Effector memory CD8-positive, alpha-beta T cell (primary cell): Measurements from ENCODE around the gene PDPR.
"Not testable (repeated sequence)": the region's sequence is repeated elsewhere in the genome, so short reads cannot be mapped to it uniquely, and the experiment has no call there.

Experiments
- ATAC-seq: fragments of 150-1000 bp; cut with Tn5 transposase; replicated peaks from 2 replicates; pipeline ENCODE4 v1.10.0; 2021; ENCODE audit warnings: mild to moderate bottlenecking, moderate library complexity
- DNase-seq, 3 experiments: peaks; one replicate each; pipeline ENCODE4 v3.0.0; 2021
- H3K27ac Mint-ChIP-seq, 2 donors: one replicate each; pipeline ENCODE4 v1.8.0; 2022; ENCODE audit warnings: mild to moderate bottlenecking in 2 of 2, mixed read lengths in 2 of 2, moderate library complexity in 2 of 2
- H3K27me3 Mint-ChIP-seq, 2 donors: one replicate each; pipeline ENCODE4 v1.8.0; 2022; ENCODE audit warnings: mixed read lengths in 2 of 2
- H3K36me3 Mint-ChIP-seq: one replicate; pipeline ENCODE4 v1.8.0; 2022; ENCODE audit warnings: mild to moderate bottlenecking, moderate library complexity, mixed read lengths; ENCODE audit not compliant: insufficient read depth
- H3K4me1 Mint-ChIP-seq, 2 donors: one replicate each; pipeline ENCODE4 v1.8.0; 2022; ENCODE audit warnings: low read depth in 2 of 2, mixed read lengths in 2 of 2
- H3K4me3 Mint-ChIP-seq, 2 donors: one replicate each; pipeline ENCODE4 v1.8.0; 2022; ENCODE audit warnings: mild to moderate bottlenecking in 2 of 2, mixed read lengths in 2 of 2, moderate library complexity in 2 of 2
- H3K9me3 Mint-ChIP-seq, 2 donors: one replicate each; pipeline ENCODE4 v1.8.0; 2022; ENCODE audit warnings: mixed read lengths in 2 of 2

Gene PDPR

GRCh38 chr16:70198230-70198629, 84.1 kb downstream of the PDPR start:
- not testable (repeated sequence) for H3K27me3 Mint-ChIP-seq, H3K27ac Mint-ChIP-seq, H3K4me1 Mint-ChIP-seq, H3K36me3 Mint-ChIP-seq, H3K9me3 Mint-ChIP-seq, H3K4me3 Mint-ChIP-seq, DNase-seq, ATAC-seq

- H3K27ac Mint-ChIP-seq, DNase-seq, H3K4me1 Mint-ChIP-seq: not testable (repeated sequence)
Observed at GRCh38 chr16:70198666-70199065, 84.5 kb downstream of the PDPR start.

GRCh38 chr16:70199170-70199569, 85.0 kb downstream of the PDPR start:
- not testable (repeated sequence) for H3K9me3 Mint-ChIP-seq, ATAC-seq, H3K27ac Mint-ChIP-seq, H3K36me3 Mint-ChIP-seq, H3K27me3 Mint-ChIP-seq, H3K4me3 Mint-ChIP-seq, H3K4me1 Mint-ChIP-seq, DNase-seq

More at GRCh38 chr16:70198666-70199065, 84.5 kb downstream of the PDPR start:
- H3K36me3 Mint-ChIP-seq, ATAC-seq, H3K9me3 Mint-ChIP-seq, H3K27me3 Mint-ChIP-seq, H3K4me3 Mint-ChIP-seq: not testable (repeated sequence)

GRCh38 chr16:70200063-70200462, 85.9 kb downstream of the PDPR start:
- not testable (repeated sequence) for H3K27me3 Mint-ChIP-seq, H3K9me3 Mint-ChIP-seq, ATAC-seq, DNase-seq, H3K36me3 Mint-ChIP-seq, H3K4me3 Mint-ChIP-seq, H3K27ac Mint-ChIP-seq, H3K4me1 Mint-ChIP-seq

DNA sequence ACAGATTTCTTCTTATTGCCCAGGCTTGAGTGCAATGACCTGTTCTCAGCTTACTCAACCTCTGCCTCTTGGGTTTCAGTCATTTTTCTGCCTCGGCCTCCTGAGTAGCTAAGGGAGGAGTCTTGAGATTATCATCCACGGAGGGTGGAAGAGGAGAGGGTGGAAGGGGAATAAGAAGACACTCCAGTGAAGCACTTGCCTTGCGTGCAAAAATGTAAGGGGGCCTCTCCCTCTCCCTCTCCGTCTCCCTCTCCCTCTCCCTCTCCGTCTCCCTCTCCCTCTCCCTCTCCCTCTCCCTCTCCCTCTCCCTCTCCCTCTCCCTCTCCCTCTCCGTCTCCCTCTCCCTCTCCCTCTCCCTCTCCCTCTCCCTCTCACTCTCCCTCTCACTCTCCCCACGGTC, 89.4 kb downstream of the PDPR start:
- H3K27me3 Mint-ChIP-seq, H3K4me3 Mint-ChIP-seq, H3K4me1 Mint-ChIP-seq, H3K27ac Mint-ChIP-seq, DNase-seq, H3K9me3 Mint-ChIP-seq, ATAC-seq: not testable (repeated sequence)
- H3K36me3 Mint-ChIP-seq: peaks cover 12% of the 10 kb centered on the region

DNA sequence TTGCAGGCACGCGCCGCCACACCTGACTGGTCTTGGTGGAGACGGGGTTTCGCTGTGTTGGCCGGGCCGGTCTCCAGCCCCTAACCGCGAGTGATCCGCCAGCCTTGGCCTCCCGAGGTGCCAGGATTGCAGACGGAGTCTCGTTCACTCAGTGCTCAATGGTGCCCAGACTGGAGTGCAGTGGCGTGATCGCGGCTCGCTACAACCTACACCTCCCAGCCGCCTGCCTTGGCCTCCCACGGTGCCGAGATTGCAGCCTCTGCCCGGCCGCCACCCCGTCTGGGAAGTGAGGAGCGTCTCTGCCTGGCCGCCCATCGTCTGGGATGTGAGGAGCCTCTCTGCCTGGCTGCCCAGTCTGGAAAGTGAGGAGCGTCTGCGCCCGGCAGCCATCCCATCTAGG, 89.9 kb downstream of the PDPR start:
- not testable (repeated sequence) for DNase-seq, H3K27ac Mint-ChIP-seq, H3K27me3 Mint-ChIP-seq, H3K9me3 Mint-ChIP-seq, H3K4me1 Mint-ChIP-seq, ATAC-seq, H3K4me3 Mint-ChIP-seq
- peaks cover 12% of the 10 kb centered on the region for H3K36me3 Mint-ChIP-seq

GRCh38 chr16:70204668-70205405, 90.7 kb downstream of the PDPR start:
- DNase-seq, H3K4me1 Mint-ChIP-seq, H3K27ac Mint-ChIP-seq, ATAC-seq, H3K4me3 Mint-ChIP-seq, H3K9me3 Mint-ChIP-seq, H3K27me3 Mint-ChIP-seq: not testable (repeated sequence)
- H3K36me3 Mint-ChIP-seq: peaks cover 12% of the 10 kb centered on the region

DNA sequence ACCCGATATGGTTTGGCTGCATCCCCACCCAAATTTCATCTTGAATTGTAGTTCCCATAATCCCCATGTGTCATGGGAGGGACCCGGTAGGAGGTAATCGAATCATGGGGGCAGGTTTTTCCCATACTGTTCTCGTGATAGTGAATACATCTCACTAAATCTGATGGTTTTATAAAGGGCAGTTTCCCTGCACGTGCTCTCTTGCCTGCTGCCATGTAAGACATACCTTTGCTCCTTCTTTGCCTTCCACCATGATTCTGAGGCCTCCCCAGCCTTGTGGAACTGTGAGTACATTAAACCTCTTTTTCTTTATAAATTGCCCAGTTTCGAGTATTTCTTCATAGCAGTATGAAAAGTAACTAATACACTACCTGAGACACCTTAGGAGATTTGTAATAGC, 92.2 kb downstream of the PDPR start:
- ATAC-seq, H3K4me1 Mint-ChIP-seq, H3K27ac Mint-ChIP-seq, H3K9me3 Mint-ChIP-seq, H3K27me3 Mint-ChIP-seq, H3K4me3 Mint-ChIP-seq, DNase-seq: not testable (repeated sequence)
- H3K36me3 Mint-ChIP-seq: peaks cover 12% of the 10 kb centered on the region
